ENCODE results near the gene SLC25A52. TPM values are rescaled to one million over a fixed set of nuclear protein-coding genes. Genes with fewer than 3 reads are reported as not detected.

SLC25A52 gene
- polyA plus RNA-seq, 1 of the 3 experiments (the other 2 are of a cell fraction): 0.03 TPM

DNA sequence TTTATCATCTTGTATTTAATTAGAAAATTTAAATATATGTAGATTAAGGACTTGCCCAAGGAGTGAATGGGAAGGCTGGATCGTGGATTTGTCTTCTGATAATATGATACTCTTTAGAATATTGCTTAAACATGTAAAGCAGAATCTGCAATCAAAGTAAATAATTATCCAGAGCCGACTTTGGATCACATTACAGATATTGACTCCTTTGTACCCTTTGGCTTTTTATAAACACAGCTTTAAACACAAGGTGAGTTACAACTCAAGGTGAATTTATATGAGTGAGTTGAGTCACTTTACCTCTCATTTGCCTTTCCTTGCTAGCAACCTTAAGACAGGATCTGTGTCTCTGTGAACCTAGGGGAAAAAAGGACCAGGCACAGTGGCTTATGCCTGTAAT, 37.7 kb upstream of the SLC25A52 start:
- 14% methylated on average over 2 of the region's 2 CpGs for WGBS (ENCODE audit: low lambda C conversion rate)
- no peaks in the 10 kb centered on the region for H3K79me2 ChIP-seq (ENCODE audit: insufficient read depth)
- no peaks in the 10 kb centered on the region for H3K9me3 ChIP-seq
- no peaks in the 10 kb centered on the region; the same call in 1 of the 2 replicates for H3K27me3 ChIP-seq (ENCODE audit: insufficient read depth)
- H3F3A ChIP-seq (replicated peaks; ENCODE audit: insufficient read depth): no peaks in the 10 kb centered on the region
- no peak for TF ChIP-seq PBX3 (IDR thresholded peaks at IDR 0.05)
- no peak for TF ChIP-seq CHD2 (IDR thresholded peaks at IDR 0.05; ENCODE audit: low read length, partially characterized antibody)
- no peak for TF ChIP-seq REST (IDR thresholded peaks at IDR 0.05; ENCODE audit: low read depth, low read length)
- TF ChIP-seq ELF1 (IDR thresholded peaks at IDR 0.05): no peak
- TF ChIP-seq SMC3 (IDR thresholded peaks at IDR 0.05; ENCODE audit: low read depth, low read length): no peak
- no peak for TF ChIP-seq TCF12 (IDR thresholded peaks at IDR 0.05)
- TF ChIP-seq GABPA (IDR thresholded peaks at IDR 0.05; ENCODE audit: low read depth): no peak
- TF ChIP-seq, protein P1, sequence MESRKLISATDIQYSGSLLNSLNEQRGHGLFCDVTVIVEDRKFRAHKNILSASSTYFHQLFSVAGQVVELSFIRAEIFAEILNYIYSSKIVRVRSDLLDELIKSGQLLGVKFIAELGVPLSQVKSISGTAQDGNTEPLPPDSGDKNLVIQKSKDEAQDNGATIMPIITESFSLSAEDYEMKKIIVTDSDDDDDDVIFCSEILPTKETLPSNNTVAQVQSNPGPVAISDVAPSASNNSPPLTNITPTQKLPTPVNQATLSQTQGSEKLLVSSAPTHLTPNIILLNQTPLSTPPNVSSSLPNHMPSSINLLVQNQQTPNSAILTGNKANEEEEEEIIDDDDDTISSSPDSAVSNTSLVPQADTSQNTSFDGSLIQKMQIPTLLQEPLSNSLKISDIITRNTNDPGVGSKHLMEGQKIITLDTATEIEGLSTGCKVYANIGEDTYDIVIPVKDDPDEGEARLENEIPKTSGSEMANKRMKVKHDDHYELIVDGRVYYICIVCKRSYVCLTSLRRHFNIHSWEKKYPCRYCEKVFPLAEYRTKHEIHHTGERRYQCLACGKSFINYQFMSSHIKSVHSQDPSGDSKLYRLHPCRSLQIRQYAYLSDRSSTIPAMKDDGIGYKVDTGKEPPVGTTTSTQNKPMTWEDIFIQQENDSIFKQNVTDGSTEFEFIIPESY (IDR thresholded peaks at IDR 0.05; ENCODE audit: borderline replicate concordance, low read depth): no peak
- no peak for TF ChIP-seq FOXM1 (IDR thresholded peaks at IDR 0.05; ENCODE audit: low read depth)
- no peak for TF ChIP-seq RCOR1 (IDR thresholded peaks at IDR 0.05; ENCODE audit: low read length)
- TF ChIP-seq FOXJ3 (CRISPR knock-in tag; IDR thresholded peaks at IDR 0.05): no peak
- TF ChIP-seq, protein P2, sequence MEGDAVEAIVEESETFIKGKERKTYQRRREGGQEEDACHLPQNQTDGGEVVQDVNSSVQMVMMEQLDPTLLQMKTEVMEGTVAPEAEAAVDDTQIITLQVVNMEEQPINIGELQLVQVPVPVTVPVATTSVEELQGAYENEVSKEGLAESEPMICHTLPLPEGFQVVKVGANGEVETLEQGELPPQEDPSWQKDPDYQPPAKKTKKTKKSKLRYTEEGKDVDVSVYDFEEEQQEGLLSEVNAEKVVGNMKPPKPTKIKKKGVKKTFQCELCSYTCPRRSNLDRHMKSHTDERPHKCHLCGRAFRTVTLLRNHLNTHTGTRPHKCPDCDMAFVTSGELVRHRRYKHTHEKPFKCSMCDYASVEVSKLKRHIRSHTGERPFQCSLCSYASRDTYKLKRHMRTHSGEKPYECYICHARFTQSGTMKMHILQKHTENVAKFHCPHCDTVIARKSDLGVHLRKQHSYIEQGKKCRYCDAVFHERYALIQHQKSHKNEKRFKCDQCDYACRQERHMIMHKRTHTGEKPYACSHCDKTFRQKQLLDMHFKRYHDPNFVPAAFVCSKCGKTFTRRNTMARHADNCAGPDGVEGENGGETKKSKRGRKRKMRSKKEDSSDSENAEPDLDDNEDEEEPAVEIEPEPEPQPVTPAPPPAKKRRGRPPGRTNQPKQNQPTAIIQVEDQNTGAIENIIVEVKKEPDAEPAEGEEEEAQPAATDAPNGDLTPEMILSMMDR (IDR thresholded peaks at IDR 0.05): no peak
- TF ChIP-seq MEF2A (IDR thresholded peaks at IDR 0.05; ENCODE audit: borderline replicate concordance, low read depth): no peak
- no peak for TF ChIP-seq MXI1 (IDR thresholded peaks at IDR 0.05; ENCODE audit: low read depth, low read length)
- TF ChIP-seq GATA2 (CRISPR knock-in tag; IDR thresholded peaks at IDR 0.05): no peak
- TF ChIP-seq, protein P3, sequence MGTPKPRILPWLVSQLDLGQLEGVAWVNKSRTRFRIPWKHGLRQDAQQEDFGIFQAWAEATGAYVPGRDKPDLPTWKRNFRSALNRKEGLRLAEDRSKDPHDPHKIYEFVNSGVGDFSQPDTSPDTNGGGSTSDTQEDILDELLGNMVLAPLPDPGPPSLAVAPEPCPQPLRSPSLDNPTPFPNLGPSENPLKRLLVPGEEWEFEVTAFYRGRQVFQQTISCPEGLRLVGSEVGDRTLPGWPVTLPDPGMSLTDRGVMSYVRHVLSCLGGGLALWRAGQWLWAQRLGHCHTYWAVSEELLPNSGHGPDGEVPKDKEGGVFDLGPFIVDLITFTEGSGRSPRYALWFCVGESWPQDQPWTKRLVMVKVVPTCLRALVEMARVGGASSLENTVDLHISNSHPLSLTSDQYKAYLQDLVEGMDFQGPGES (IDR thresholded peaks at IDR 0.05; ENCODE audit: low read depth, low read length): no peak
- TF ChIP-seq RXRA (IDR thresholded peaks at IDR 0.05; ENCODE audit: borderline replicate concordance, low read depth): no peak
- TF ChIP-seq EZH2phosphoT487 (IDR thresholded peaks at IDR 0.05; ENCODE audit: borderline replicate concordance, low read depth): no peak
- no peak for TF ChIP-seq YY1 (IDR thresholded peaks at IDR 0.05; ENCODE audit: low read depth)
- TF ChIP-seq JUND (IDR thresholded peaks at IDR 0.05): no peak
- DNase-seq: no peak
- no peaks in the 10 kb centered on the region for H3K9me2 ChIP-seq
- no peaks in the 10 kb centered on the region for H4K20me1 ChIP-seq (ENCODE audit: insufficient read depth)
- H3K4me2 ChIP-seq: no peak overlapping the region
- no peak overlapping the region for H2AFZ ChIP-seq (ENCODE audit: low read depth)
- no peak overlapping the region for H3K4me3 ChIP-seq (ENCODE audit: low read depth in 2 of 2, low read length in 1 of 2)
- no peak overlapping the region for H3K27ac ChIP-seq (ENCODE audit: low read depth in 2 of 2, low read length in 1 of 2)
- ChIA-PET CTCF (interaction anchor here (1.4 kb wide), 1 partner anchor 11 kb away, joined by 4 read pairs; no protein-coding TSS in a partner anchor), POLR2A (no interaction called here)
- no peak overlapping the region for H3K9ac ChIP-seq
- H3K4me1 ChIP-seq (ENCODE audit: control insufficient read depth in 1 of 2, insufficient read depth in 2 of 2, low read depth in 1 of 2, low read length in 1 of 2): no peaks in the 10 kb centered on the region; a peak in 1 of 4 replicates
- no peaks in the 10 kb centered on the region for H3K36me3 ChIP-seq (replicated peaks in 1 of 2; ENCODE audit: control insufficient read depth in 1 of 2, insufficient read depth in 2 of 2, low read length in 1 of 2)

Data from SK-N-SH (cell line).